Measurements from ENCODE around the gene VPS37C.

VPS37C gene

GRCh38 chr11:61092280-61092766, 68.9 kb downstream of the VPS37C start:
- Histone ChIP-seq H4K20me1 (ENCODE audit: insufficient read depth) (no peaks in the 10 kb centered on the region), H3K27ac (no peak overlapping the region), H2AFZ (ENCODE audit: low read depth) (no peak overlapping the region), H3K27me3 (ENCODE audit: insufficient read depth, low read depth) (no peaks in the 10 kb centered on the region), H3K79me2 (ENCODE audit: insufficient read depth, low read depth) (no peaks in the 10 kb centered on the region), H3K4me1 (ENCODE audit: low read depth, poor library complexity, severe bottlenecking) (no peaks in the 10 kb centered on the region), H3K4me2 (no peak overlapping the region), H3K9ac (no peak overlapping the region), H3K36me3 (ENCODE audit: insufficient read depth) (no peaks in the 10 kb centered on the region), H3K4me3 (IDR thresholded peaks at IDR 0.05; ENCODE audit: insufficient read depth, low read depth, low read length) (no peak overlapping the region)
- no peak for TF ChIP-seq CTCF (conservative IDR thresholded peaks at IDR 0.05; ENCODE audit: low read depth, low read length)

- no peaks in the 10 kb centered on the region for H3K27me3 ChIP-seq (ENCODE audit: insufficient read depth, low read depth)
- TF ChIP-seq CTCF (conservative IDR thresholded peaks at IDR 0.05; ENCODE audit: low read depth, low read length): no peak
- H3K36me3 ChIP-seq (ENCODE audit: insufficient read depth): no peaks in the 10 kb centered on the region
- no peaks in the 10 kb centered on the region for H3K4me1 ChIP-seq (ENCODE audit: low read depth, poor library complexity, severe bottlenecking)
- no peaks in the 10 kb centered on the region for H3K79me2 ChIP-seq (ENCODE audit: insufficient read depth, low read depth)
- H2AFZ ChIP-seq (ENCODE audit: low read depth): no peak overlapping the region
- no peak overlapping the region for H3K27ac ChIP-seq
- no peak overlapping the region for H3K9ac ChIP-seq
- no peak overlapping the region for H3K4me3 ChIP-seq (IDR thresholded peaks at IDR 0.05; ENCODE audit: insufficient read depth, low read depth, low read length)
- H4K20me1 ChIP-seq (ENCODE audit: insufficient read depth): no peaks in the 10 kb centered on the region
- no peak overlapping the region for H3K4me2 ChIP-seq
These were observed 69.6 kb downstream of the VPS37C start for GRCh38 chr11:61091373-61092279.

DNA sequence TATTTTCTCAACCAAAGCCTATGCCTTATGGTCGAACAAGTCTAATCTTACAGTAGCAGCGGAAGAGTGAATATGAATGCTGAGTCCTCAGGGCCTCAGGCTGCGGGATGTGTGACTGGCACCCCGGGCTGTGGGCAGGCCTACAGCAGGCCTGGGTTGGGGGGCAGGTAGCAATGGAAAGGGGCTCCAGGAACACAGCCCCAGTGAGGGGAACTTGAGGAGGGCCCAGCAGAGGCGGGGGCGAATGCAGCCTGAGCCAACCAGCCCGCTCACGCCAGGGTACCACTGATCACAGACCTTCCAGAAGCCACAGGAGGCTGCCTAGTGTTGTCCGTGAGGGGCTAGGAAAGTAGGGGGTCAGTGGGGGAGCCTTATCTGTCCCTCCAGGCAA, 70.2 kb downstream of the VPS37C start:
- H3K4me2 ChIP-seq: no peak overlapping the region
- no peaks in the 10 kb centered on the region for H3K36me3 ChIP-seq (ENCODE audit: insufficient read depth)
- no peak overlapping the region for H2AFZ ChIP-seq (ENCODE audit: low read depth)
- no peak overlapping the region for H3K27ac ChIP-seq
- H3K4me3 ChIP-seq (IDR thresholded peaks at IDR 0.05; ENCODE audit: insufficient read depth, low read depth, low read length): no peak overlapping the region
- H3K79me2 ChIP-seq (ENCODE audit: insufficient read depth, low read depth): no peaks in the 10 kb centered on the region
- H3K9ac ChIP-seq: no peak overlapping the region
- no peaks in the 10 kb centered on the region for H3K4me1 ChIP-seq (ENCODE audit: low read depth, poor library complexity, severe bottlenecking)
- no peaks in the 10 kb centered on the region for H3K27me3 ChIP-seq (ENCODE audit: insufficient read depth, low read depth)
- no peak for TF ChIP-seq CTCF (conservative IDR thresholded peaks at IDR 0.05; ENCODE audit: low read depth, low read length)
- no peaks in the 10 kb centered on the region for H4K20me1 ChIP-seq (ENCODE audit: insufficient read depth)

DNA sequence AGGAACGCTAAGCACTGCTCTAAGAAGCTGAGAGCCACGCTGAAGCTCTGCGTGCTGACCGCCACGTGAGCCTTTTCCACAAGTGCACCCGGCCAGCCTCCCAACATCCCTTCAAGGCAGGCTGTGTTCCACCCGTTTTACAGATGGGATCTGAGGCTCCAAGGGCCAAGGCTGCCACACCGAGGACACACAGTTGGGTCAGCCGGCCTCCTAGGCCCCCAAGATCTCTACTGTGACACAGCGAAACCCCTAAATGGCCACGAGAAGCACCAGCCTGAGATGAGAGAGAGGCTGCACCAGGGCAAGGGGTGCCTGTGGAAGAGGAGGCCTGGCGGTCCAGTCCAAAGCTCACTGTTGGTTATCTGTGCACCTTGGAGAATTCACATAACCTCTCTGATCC, 70.7 kb downstream of the VPS37C start:
- H3K4me2 ChIP-seq: no peak overlapping the region
- H2AFZ ChIP-seq (ENCODE audit: low read depth): no peak overlapping the region
- H3K27me3 ChIP-seq (ENCODE audit: insufficient read depth, low read depth): no peaks in the 10 kb centered on the region

More for the DNA sequence above, 70.7 kb downstream of the VPS37C start:
- no peaks in the 10 kb centered on the region for H3K79me2 ChIP-seq (ENCODE audit: insufficient read depth, low read depth)
- no peaks in the 10 kb centered on the region for H3K36me3 ChIP-seq (ENCODE audit: insufficient read depth)
- no peak overlapping the region for H3K4me3 ChIP-seq (IDR thresholded peaks at IDR 0.05; ENCODE audit: insufficient read depth, low read depth, low read length)
- H3K4me1 ChIP-seq (ENCODE audit: low read depth, poor library complexity, severe bottlenecking): no peaks in the 10 kb centered on the region
- TF ChIP-seq CTCF (conservative IDR thresholded peaks at IDR 0.05; ENCODE audit: low read depth, low read length): no peak
- H3K9ac ChIP-seq: no peak overlapping the region
- no peak overlapping the region for H3K27ac ChIP-seq
- no peaks in the 10 kb centered on the region for H4K20me1 ChIP-seq (ENCODE audit: insufficient read depth)
